NCI-H2227 (cell line): ENCODE results near the gene SLC13A2.

Experiments used
- DNase-seq: peaks from one replicate; lab custom pipeline; 2025; ENCODE audit not compliant: unreplicated experiment; lab: John Stamatoyannopoulos, UW

Gene SLC13A2

DNA sequence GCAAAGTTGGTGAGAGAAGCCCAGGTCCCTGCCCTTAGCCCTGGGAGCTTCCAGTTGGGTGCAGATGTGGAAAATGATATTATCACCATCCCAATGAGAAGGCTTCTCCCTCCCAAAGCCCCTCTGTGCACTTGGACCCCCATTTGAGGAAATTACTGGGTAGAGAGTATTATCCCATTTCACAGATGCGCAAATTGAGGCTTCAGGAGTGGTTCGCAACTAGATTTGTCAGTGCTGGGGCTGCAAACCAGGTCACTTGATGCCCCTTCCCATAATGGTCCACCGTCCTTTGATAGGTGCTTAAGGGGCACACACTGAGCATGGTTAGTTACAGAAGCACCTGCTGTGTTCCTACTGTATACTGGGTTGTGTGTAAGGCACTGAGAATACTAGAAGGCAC lies 18.4 kb downstream of the SLC13A2 start:
- no peak for DNase-seq

GRCh38 chr17:28492352-28493310 lies 19.2 kb downstream of the SLC13A2 start:
- DNase-seq: no peak

DNA sequence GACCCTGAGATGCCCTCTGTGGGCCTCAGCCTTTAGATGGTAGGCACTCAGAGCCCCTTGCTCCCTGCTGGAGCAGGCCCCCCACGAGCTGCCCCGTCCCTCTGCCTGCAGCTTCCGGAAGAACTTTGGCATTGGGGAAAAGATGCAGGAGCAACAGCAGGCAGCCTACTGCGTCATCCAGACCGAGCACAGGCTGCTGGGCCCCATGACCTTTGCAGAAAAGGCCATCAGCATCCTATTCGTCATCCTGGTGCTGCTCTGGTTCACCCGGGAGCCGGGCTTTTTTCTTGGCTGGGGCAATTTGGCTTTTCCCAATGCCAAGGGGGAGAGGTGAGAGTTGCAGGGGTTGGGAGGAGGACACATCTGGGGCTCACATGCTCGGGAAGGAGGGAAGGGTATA lies 20.0 kb downstream of the SLC13A2 start:
- no peak for DNase-seq

DNA sequence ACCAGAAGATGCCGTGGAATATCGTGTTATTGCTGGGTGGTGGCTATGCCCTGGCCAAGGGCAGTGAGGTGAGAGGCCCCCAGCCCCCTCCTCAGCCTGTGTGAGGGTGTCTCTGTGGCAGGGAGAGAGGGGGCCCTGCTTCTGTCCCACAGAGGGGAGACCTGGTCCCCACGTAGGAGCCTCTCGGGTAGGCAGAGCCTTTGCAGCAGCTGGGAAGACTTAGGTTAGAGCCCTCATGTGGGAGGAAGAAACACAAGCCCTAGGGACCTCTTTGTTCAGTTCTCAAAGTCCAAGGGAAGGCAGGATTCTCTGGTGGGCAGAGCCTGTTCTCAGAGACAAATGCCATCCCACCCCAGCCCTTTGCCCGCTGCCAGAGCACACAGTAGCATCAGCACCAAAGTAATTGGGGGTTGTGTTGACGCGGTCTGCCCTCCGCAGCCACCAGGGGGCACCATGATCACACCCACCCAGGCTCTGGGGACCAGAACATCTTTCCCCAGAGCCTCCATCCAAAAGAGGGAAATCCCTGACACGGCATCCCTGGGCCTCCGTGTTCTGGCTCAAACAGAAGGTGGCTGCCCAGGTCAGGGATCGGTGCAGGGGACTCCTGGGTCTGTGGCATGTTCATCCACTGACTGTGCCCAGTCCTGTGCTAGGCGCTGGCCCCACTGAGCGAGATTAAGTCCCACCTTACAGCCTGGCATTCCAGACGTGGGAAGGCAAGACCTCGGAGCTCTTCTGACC lies 21.2 kb downstream of the SLC13A2 start:
- DNase-seq: peak; percentile 63

GRCh38 chr17:28495635-28496034 lies 22.2 kb downstream of the SLC13A2 start:
- DNase-seq: no peak

GRCh38 chr17:28497931-28498330 lies 24.5 kb downstream of the SLC13A2 start:
- no peak for DNase-seq

DNA sequence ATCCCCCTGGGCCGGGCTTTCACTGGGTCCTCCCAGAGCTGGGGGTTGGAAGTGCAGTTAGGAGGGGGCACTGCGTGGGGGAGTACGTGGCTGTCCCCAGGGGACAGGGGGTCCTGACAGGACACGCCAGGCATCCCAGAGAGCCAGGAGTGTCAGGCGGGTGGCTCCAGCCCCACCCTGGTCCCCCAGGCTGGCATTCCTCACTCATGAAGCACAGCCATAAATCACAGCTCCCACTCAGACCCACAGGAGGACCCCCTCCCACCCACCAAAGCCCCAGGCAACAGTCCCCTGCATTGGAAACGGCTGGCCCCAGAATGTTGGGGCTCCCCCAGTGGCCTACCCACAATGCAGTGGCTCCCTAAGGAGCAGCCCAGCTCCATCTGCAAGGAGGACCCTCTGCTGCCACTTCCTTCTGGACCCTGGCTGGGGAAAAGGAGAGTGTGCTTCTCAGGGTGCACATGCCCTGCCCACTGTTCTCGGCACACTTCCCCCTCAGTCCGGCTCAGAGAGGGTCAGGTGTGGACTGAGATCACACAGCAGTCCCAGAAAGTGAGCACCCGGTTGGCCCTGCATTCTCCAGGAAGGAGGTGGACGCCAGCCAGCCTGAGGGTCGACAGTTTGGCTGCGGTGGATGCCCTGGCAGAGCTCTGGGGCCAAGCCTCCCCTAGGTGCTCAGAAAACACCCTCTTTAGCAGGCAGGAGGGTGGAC lies 25.4 kb downstream of the SLC13A2 start:
- no peak for DNase-seq

GRCh38 chr17:28499364-28499664 lies 25.9 kb downstream of the SLC13A2 start:
- no peak for DNase-seq

DNA sequence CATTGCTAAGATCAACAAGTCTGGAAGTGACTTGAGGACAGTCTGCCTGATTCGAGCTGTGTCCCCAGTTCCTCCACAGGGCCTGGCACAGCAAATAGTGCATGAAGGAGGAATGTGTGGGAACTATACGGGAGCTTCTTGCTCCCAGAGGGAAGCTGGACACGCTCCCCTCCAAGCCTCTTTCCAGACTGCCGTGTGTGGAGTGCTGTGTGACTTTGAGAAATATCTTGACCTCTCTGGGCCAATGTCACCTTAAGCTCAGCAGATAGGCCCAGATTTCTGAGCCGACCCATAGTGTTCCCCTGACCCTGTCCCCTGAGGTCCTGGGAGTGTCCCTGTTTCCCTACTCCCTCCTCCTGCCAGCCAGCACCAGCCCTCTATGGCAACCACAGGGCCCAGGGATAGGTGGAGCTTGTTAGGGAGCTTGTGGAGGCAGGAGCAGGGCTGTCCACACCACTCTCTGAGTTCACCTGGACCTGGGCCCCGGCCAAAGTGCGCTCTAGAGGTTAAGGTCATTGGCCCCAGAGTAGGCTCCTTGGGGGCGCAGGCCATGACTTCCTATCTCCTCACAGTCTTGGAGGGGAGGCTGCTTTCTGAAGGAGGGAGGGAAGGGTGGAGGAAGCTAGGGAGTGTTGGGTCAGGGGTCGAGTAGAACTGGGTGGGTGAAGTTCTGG lies 26.4 kb downstream of the SLC13A2 start:
- DNase-seq: no peak

DNA sequence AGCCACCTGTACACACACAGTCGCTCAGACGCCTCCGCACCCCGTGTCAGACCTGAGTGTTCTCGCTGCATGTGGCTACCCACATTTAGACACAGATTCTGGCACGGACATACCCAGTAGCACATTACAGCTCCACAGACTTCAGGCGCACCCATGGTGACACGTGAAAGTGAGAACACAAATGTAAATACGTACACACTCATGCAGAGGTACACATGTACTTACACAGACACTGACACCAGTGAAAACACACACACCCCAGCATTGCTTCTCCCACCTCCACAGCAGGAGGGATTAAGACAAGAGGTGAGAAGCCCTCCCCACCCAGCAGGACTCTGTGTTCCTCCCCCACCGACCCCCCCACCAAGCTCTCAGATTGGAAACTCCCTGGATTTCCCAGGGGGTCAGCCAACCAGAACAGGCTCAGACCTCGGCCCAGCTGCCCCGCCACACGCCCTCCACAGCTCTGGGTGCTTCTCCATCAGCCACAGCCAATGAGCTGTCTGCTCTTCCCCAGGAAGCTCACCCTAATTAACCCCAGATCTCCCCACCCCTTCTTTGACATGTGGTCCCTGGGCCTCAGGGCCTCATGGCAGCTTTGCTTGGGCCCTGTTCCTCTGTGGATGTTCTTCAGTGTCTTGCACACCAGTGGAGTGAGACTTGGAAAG lies 27.4 kb downstream of the SLC13A2 start:
- DNase-seq: no peak

DNA sequence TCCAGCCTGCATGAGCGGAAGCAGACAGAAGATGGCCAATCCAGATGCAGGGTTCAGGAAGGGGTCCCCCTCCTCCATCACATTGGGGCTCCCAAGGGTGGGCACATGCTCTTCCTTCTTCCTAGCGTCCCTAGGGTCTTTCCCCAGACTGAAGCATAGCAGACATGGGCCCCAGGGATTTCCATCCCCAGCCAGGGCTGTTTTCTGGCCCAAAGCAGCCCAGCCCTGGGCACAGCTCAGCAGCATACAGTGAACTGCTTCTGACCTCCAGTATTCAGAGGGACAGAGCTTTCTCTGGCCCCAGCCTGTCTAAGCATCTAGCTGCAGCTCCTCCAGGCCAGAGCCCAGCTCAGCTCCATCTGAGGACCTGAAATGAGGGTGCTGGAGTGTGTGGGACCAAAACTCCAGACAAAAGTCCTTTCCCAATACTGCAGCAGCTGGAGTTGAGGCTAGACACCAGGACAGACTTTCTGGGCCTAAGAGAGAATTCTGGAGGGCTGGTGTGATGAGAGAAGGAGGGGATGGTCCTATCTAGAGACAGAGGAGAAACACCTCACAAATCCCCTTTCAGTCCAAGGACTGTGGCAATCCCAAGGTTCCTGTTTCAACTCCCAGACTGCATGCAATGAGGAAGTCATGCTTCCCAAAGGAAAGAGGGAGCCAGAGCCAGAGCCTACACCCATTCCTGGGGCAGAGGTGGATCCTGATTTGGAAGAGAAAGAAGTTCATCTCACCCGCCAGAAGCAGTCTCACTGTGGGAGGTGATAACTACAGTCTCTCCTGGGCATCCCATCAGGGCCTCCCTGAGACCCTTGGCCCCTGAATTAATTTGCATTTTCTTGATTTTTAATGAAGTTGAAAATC lies 28.2 kb downstream of the SLC13A2 start:
- no peak for DNase-seq

- no peak for DNase-seq
Observed at GRCh38 chr17:28503420-28503819, 30.0 kb downstream of the SLC13A2 start.

GRCh38 chr17:28505986-28506665 lies 32.7 kb downstream of the SLC13A2 start, which contains the start of gene FOXN1:
FOXN1 (plus strand) TSS chr17:28506348; CDS start chr17:28523970, 17,622 bp downstream.
- no peak for DNase-seq

GRCh38 chr17:28506763-28507487 lies 33.5 kb downstream of the SLC13A2 start:
- no peak for DNase-seq

DNA sequence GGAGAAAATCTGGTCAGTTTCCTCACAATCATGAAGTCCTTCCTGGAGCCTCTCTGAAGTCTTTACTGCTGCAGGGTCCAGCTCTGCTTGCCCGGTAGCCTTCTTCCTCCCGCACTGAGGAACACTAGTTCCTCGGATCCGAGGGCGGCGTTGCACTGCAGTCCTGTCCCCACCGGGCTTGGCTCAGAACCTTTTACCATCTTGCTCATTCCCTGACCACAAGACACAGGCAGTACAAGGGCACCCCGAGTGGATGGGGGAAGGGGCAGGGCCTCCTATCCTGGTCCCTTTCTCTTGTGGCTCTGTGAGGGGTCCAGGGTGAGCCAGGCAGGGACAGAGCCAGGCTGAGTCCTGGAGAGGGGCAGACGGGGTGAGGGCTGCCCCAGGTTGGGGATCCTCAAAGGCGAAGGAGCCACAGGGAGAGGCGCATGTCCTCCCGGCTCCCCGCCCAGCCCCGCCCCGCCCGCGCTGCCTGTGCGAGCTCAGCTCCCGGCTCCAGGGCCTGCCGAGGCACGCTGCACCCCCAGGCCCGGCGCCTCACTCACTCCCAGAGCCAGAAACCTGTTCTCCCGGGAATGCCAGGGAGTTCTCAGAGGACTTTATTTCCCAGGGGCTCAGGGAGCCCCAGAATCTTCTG lies 34.2 kb downstream of the SLC13A2 start:
- no peak for DNase-seq

GRCh38 chr17:28508211-28508724 lies 34.8 kb downstream of the SLC13A2 start:
- no peak for DNase-seq

DNA sequence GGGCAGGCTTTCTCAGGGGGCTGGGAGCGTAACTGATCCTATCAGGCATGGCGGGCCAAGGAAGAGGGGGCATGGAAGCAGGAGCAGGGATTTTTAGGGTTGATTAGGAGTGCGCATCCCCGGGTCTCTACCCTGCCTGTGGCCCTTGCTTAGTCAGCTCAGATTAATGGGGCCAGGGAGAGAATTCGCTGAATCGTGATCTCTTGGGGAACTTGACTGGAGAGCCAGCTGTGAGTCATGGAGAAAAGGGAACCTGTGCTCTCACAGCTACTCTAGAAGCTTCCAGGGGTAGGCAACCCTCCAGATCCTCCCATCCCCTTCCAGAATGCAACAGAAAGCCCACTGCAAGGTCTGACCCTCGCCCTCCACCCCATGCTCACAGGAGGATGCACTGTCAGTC lies 36.3 kb downstream of the SLC13A2 start:
- DNase-seq: no peak
